ENCODE measurements around the gene POLR2C. TPM values are rescaled to one million over a fixed set of nuclear protein-coding genes. Genes with fewer than 3 reads are reported as not detected.

Gene POLR2C
- total RNA-seq, 1 experiment from 2014 or later = 110 TPM

DNA sequence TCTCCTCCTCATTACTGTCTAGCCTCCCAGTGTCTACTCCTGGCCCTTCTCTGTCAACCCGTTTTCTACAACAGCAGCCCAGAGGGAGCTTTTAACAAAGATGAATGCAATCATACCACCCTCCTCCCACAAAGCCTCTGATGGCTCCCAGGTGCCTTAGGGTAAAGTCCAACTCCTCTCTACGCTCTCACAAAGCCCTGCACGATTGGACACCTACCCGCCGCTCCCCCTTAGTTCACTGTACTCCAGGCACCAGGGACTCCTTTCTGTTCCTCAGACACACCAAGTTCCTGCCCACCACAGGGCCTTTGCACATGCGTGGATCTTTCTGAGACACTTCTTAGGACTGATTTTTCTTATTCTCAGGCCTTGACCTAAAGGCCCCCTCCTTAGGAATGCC is 56.4 kb downstream of the POLR2C start:
- BruUV-seq (replicated peaks) = no TSS peak
- no peak overlapping the region for H3K27ac ChIP-seq (ENCODE audit: low read depth, low read length, poor library complexity, severe bottlenecking)
- H3K4me1 ChIP-seq (ENCODE audit: insufficient read depth, low read length, poor library complexity, severe bottlenecking) = peaks cover 2% of the 10 kb centered on the region
- TF ChIP-seq EZH2 (IDR thresholded peaks at IDR 0.05; ENCODE audit: borderline replicate concordance, low read depth, low read length, poor library complexity, severe bottlenecking) = no peak
- TF ChIP-seq, protein P1, sequence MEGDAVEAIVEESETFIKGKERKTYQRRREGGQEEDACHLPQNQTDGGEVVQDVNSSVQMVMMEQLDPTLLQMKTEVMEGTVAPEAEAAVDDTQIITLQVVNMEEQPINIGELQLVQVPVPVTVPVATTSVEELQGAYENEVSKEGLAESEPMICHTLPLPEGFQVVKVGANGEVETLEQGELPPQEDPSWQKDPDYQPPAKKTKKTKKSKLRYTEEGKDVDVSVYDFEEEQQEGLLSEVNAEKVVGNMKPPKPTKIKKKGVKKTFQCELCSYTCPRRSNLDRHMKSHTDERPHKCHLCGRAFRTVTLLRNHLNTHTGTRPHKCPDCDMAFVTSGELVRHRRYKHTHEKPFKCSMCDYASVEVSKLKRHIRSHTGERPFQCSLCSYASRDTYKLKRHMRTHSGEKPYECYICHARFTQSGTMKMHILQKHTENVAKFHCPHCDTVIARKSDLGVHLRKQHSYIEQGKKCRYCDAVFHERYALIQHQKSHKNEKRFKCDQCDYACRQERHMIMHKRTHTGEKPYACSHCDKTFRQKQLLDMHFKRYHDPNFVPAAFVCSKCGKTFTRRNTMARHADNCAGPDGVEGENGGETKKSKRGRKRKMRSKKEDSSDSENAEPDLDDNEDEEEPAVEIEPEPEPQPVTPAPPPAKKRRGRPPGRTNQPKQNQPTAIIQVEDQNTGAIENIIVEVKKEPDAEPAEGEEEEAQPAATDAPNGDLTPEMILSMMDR (conservative IDR thresholded peaks at IDR 0.05; ENCODE audit: low read depth, low read length) = no peak
- no peaks in the 10 kb centered on the region for H3K36me3 ChIP-seq (ENCODE audit: insufficient read depth, low read length, poor library complexity, severe bottlenecking)
- H3K9me3 ChIP-seq (ENCODE audit: low read depth, low read length, poor library complexity, severe bottlenecking) = no peaks in the 10 kb centered on the region
- H3K4me3 ChIP-seq (ENCODE audit: low read depth, low read length, poor library complexity, severe bottlenecking) = no peak overlapping the region
- ChIA-PET CTCF (interaction anchor here (0.6 to 1.9 kb wide), 3 partner anchors 8 to 627 kb away, joined by 3 to 12 read pairs (median 3); no protein-coding TSS in a partner anchor), POLR2A (ENCODE audit: low non-redundant PET) (no interaction called here)
- no peak for DNase-seq (ENCODE audit: low spot score)
- H3K27me3 ChIP-seq (replicated peaks; ENCODE audit: insufficient read depth, low read depth, low read length, poor library complexity) = no peaks in the 10 kb centered on the region
- intact Hi-C loops (cut with micrococcal nuclease; ENCODE audit: unreplicated experiment) = loop anchor here (1.0 to 2.0 kb wide), 3 partner anchors 56 to 219 kb away; partner anchors contain the start of gene POLR2C

DNA sequence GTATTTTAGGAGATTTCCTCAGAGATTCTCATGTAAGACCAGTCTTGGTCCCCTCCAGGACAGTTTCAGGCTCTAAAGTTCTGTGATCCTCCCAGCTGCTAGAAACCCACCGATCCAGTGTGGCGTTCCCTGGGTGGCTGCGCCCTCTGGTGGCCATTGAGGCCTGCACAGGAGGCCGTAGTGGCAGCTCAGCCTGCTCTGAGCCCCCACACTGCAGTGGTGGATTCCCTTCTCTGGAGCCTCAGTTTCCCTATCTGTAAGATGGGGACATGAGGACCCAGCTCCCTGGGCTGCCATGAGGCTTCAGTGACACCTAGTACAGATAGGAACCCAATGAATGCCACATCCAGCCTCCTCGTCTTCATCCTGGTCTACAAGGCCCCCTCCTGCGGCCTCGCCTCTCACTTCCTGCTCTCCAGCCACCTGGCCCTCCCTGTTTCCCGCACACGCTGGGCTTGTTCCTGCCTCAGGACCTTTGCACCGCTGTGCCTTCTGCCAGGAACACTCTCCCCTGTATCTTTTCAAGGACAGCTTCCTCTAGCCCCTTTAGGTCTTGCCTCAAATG is 57.4 kb downstream of the POLR2C start:
- no peak overlapping the region for H3K4me3 ChIP-seq (ENCODE audit: low read depth, low read length, poor library complexity, severe bottlenecking)
- ChIA-PET POLR2A (ENCODE audit: low non-redundant PET) (no interaction called here), CTCF (interaction anchor here (0.7 to 1.9 kb wide), 7 partner anchors 9 to 219 kb away, joined by 3 to 12 read pairs (median 5); partner anchors contain the start of genes CIAPIN1, COQ9 and POLR2C)
- H3K36me3 ChIP-seq (ENCODE audit: insufficient read depth, low read length, poor library complexity, severe bottlenecking) = no peaks in the 10 kb centered on the region
- TF ChIP-seq, protein P1 (conservative IDR thresholded peaks at IDR 0.05; ENCODE audit: low read depth, low read length) = peak; percentile 98
- no peak for TF ChIP-seq EZH2 (IDR thresholded peaks at IDR 0.05; ENCODE audit: borderline replicate concordance, low read depth, low read length, poor library complexity, severe bottlenecking)
- intact Hi-C loops (cut with micrococcal nuclease; ENCODE audit: unreplicated experiment) = loop anchor here (1.0 to 2.0 kb wide), 3 partner anchors 57 to 220 kb away; partner anchors contain the start of gene POLR2C
- peak; percentile 80 for DNase-seq (ENCODE audit: low spot score)
- H3K27me3 ChIP-seq (replicated peaks; ENCODE audit: insufficient read depth, low read depth, low read length, poor library complexity) = no peaks in the 10 kb centered on the region
- H3K27ac ChIP-seq (ENCODE audit: low read depth, low read length, poor library complexity, severe bottlenecking) = no peak overlapping the region
- H3K9me3 ChIP-seq (ENCODE audit: low read depth, low read length, poor library complexity, severe bottlenecking) = no peaks in the 10 kb centered on the region
- H3K4me1 ChIP-seq (ENCODE audit: insufficient read depth, low read length, poor library complexity, severe bottlenecking) = no peaks in the 10 kb centered on the region
- no TSS peak for BruUV-seq (replicated peaks)

Other genes starting within 250 kb of the POLR2C start
- 33.1 and 35.1 TPM in 2 replicates for gene ARL2BP, start 217.4 kb upstream of the POLR2C start, total RNA-seq (2021)
- 1.1 and 1.5 TPM in 2 replicates for gene PLLP, start 178.0 kb upstream of the POLR2C start, total RNA-seq (2021)
- not detected in 2 replicates for gene CCL22, start 103.9 kb upstream of the POLR2C start, total RNA-seq (2021)
- 0.15 TPM in 1 of 2 replicates, not detected in the other for gene CX3CL1, start 90.2 kb upstream of the POLR2C start, total RNA-seq (2021)
- gene CCL17, start 57.9 kb upstream of the POLR2C start, total RNA-seq (2021) = not detected in 2 replicates
- gene CIAPIN1, start 15.3 kb upstream of the POLR2C start, total RNA-seq (2021) = 95.1 and 96.9 TPM in 2 replicates
- 65.6 and 69.7 TPM in 2 replicates for gene COQ9, start 15.2 kb upstream of the POLR2C start, total RNA-seq (2021)
- 14.3 and 19.0 TPM in 2 replicates for gene DOK4, start 23.8 kb downstream of the POLR2C start, total RNA-seq (2021)
- gene CCDC102A, start 73.9 kb downstream of the POLR2C start, total RNA-seq (2021) = 10.1 and 10.3 TPM in 2 replicates
- gene ADGRG5, start 80.0 kb downstream of the POLR2C start, total RNA-seq (2021) = not detected in 2 replicates
- gene ADGRG1, start 166.0 kb downstream of the POLR2C start, total RNA-seq (2021) = 0.75 and 1.0 TPM in 2 replicates
- gene ADGRG3, start 205.6 kb downstream of the POLR2C start, total RNA-seq (2021) = not detected in 2 replicates
- gene DRC7, start 232.1 kb downstream of the POLR2C start, total RNA-seq (2021) = not detected in 2 replicates

All from A673 (cell line).